B cell (primary cell): ENCODE data around the gene UMOD. TPM values are rescaled to one million over a fixed set of nuclear protein-coding genes. Genes with fewer than 3 reads are reported as not detected.

ENCODE experiments used
- ATAC-seq: fragments of 200-7000 bp; cut with Tn5 transposase; one replicate; pipeline ENCODE4 v1.10.0; 2021; ENCODE audit warnings: low read depth, mild to moderate bottlenecking, moderate number of reproducible peaks, moderate library complexity
- CTCF ChIA-PET: fragments of 350-600 bp; sonication (Branson Sonifier 250); formaldehyde crosslinking; loops from one replicate; lab custom pipeline; 2021; ENCODE audit warnings: antibody characterized with exemption, inconsistent platforms; lab: Charles Lee
- POLR2A ChIA-PET: fragments of 350-600 bp; sonication (Branson Sonifier 250); formaldehyde crosslinking; loops from one replicate; lab custom pipeline; 2021; ENCODE audit warnings: antibody characterized with exemption; lab: Charles Lee
- DNase-seq: peaks from one replicate; pipeline ENCODE4 v3.0.0; 2013
- H2AFZ ChIP-seq: 2 replicates; pipeline ENCODE4 v1.6.1; 2012; ENCODE audit warnings: mild to moderate bottlenecking, low read depth, low read length; ENCODE audit not compliant: insufficient read depth, poor library complexity, severe bottlenecking
- H3K27ac ChIP-seq, 2 donors: 1 replicate in 1 of 2; 2 replicates in 1 of 2; pipeline ENCODE4 v1.5.1; 2012 to 2013; ENCODE audit warnings: low read length in 2 of 2, mild to moderate bottlenecking in 2 of 2, moderate library complexity in 1 of 2
- H3K27me3 ChIP-seq, 4 experiments: fragments of 200-600 bp in 1 of 4; sonication (generic) in 1 of 4; replicated peaks in 1 of 4; 1 replicate in 2 of 4; 2 replicates in 2 of 4; pipeline versions ENCODE4 v1.6.1 to v1.7.0; 2013 to 2016; ENCODE audit warnings: low read length in 3 of 4, mild to moderate bottlenecking in 2 of 4, mixed read lengths in 1 of 4, moderate library complexity in 1 of 4; ENCODE audit not compliant: insufficient read depth in 4 of 4, control insufficient read depth in 3 of 4; ENCODE audit errors: control extremely low read depth in 1 of 4
- H3K36me3 ChIP-seq, 2 experiments: replicated peaks in 1 of 2; 1 replicate in 1 of 2; 2 replicates in 1 of 2; pipeline versions ENCODE4 v1.6.1 to v1.7.1; 2013; ENCODE audit warnings: low read length in 1 of 2; ENCODE audit not compliant: insufficient read depth in 2 of 2, control insufficient read depth in 1 of 2; ENCODE audit errors: control extremely low read depth in 1 of 2, extremely low read depth in 1 of 2
- H3K4me1 ChIP-seq, 2 donors: fragments of 200-600 bp in 1 of 2; sonication (generic) in 1 of 2; 1 replicate in 1 of 2; 2 replicates in 1 of 2; pipeline versions ENCODE4 v1.5.1 to v1.6.1; 2013 to 2017; ENCODE audit warnings: low read length in 2 of 2; ENCODE audit not compliant: control insufficient read depth in 2 of 2, insufficient read depth in 2 of 2
- H3K4me2 ChIP-seq: replicated peaks from 2 replicates; pipeline ENCODE3; 2012; ENCODE audit warnings: mild to moderate bottlenecking, low read depth, low read length; ENCODE audit not compliant: poor library complexity, severe bottlenecking
- H3K4me3 ChIP-seq, 5 experiments: fragments of 200-600 bp in 1 of 5; sonication (generic) in 1 of 5; 1 replicate in 3 of 5; 2 replicates in 2 of 5; pipeline versions ENCODE4 v1.5.1 to v1.7.0; 2011 to 2016; ENCODE audit warnings: low read length in 4 of 5, mild to moderate bottlenecking in 4 of 5, low read depth in 2 of 5, control low read depth in 1 of 5, moderate library complexity in 1 of 5; ENCODE audit not compliant: insufficient read depth in 1 of 5; ENCODE audit errors: control extremely low read depth in 1 of 5, extremely low read depth in 1 of 5
- H3K79me2 ChIP-seq: fragments of 200-600 bp; sonication (generic); one replicate; pipeline ENCODE4 v1.6.0; 2016; ENCODE audit warnings: low read length; ENCODE audit not compliant: control insufficient read depth, insufficient read depth
- H3K9ac ChIP-seq: fragments of 200-600 bp; sonication (generic); 2 replicates; pipeline ENCODE4 v1.6.1; 2017; ENCODE audit warnings: mild to moderate bottlenecking, low read length, moderate library complexity
- H3K9me3 ChIP-seq, 3 donors: one replicate each; pipeline versions ENCODE4 v1.6.1 to v1.7.1; 2013; ENCODE audit warnings: low read length in 2 of 3; ENCODE audit not compliant: control insufficient read depth in 2 of 3, insufficient read depth in 1 of 3; ENCODE audit errors: control extremely low read depth in 1 of 3
- H4K20me1 ChIP-seq: 2 replicates; pipeline ENCODE4 v1.6.0; 2012; ENCODE audit warnings: mild to moderate bottlenecking, low read length; ENCODE audit not compliant: insufficient read depth, control insufficient read depth, poor library complexity, severe bottlenecking
- H3K27ac Mint-ChIP-seq: one replicate; pipeline ENCODE4 v1.8.0; 2021; ENCODE audit warnings: mixed read lengths
- H3K27me3 Mint-ChIP-seq: one replicate; pipeline ENCODE4 v1.8.0; 2021; ENCODE audit warnings: mixed read lengths
- H3K4me1 Mint-ChIP-seq: one replicate; pipeline ENCODE4 v1.8.0; 2021; ENCODE audit warnings: mixed read lengths
- H3K4me3 Mint-ChIP-seq: one replicate; pipeline ENCODE4 v1.8.0; 2021; ENCODE audit warnings: mixed read lengths
- H3K9me3 Mint-ChIP-seq: one replicate; pipeline ENCODE4 v1.8.0; 2022; ENCODE audit warnings: mixed read lengths; ENCODE audit not compliant: insufficient read depth
- CTCF ChIP-seq: fragments of 200-600 bp; IDR thresholded peaks from one replicate; pipeline ENCODE4 v1.8.0; 2022; ENCODE audit warnings: antibody characterized with exemption, mild to moderate bottlenecking
- EZH2 ChIP-seq: IDR thresholded peaks from 2 replicates; pipeline ENCODE4 v1.6.1; 2012; ENCODE audit warnings: borderline replicate concordance, low read depth, mild to moderate bottlenecking, moderate library complexity, low read length; ENCODE audit not compliant: insufficient read depth, poor library complexity, severe bottlenecking
- WGBS: methylation state at CpG from one replicate; pipeline ENCODE4 v1.1.5; 2013; ENCODE audit warnings: missing lambda C conversion rate; ENCODE audit not compliant: insufficient coverage; 5-methylcytosine and 5-hydroxymethylcytosine counted together
- intact Hi-C: fragments of 100-400 bp; cut with micrococcal nuclease; formaldehyde crosslinking; loops from one replicate; pipeline ENCODE4 v1.10.0; 2022
- polyA plus RNA-seq: library from polyadenylated mRNA; depleted of rRNA; stranded (reverse); fragments of >200 nt; gene quantifications from 2 replicates; pipeline ENCODE4 v1.2.3, GENCODE V29; 2012
- total RNA-seq, 2 donors: library from RNA; stranded (reverse); fragments of 120-200 nt in 1 of 2; gene quantifications; 1 replicate in 1 of 2; 2 replicates in 1 of 2; pipeline versions ENCODE4 v1.2.3 to v1.2.4, GENCODE V29; 2013 to 2022

UMOD gene
- total and polyA plus RNA-seq, 2 donors (not counting 1 experiment from before 2014, with no cell fraction given): not detected

DNA sequence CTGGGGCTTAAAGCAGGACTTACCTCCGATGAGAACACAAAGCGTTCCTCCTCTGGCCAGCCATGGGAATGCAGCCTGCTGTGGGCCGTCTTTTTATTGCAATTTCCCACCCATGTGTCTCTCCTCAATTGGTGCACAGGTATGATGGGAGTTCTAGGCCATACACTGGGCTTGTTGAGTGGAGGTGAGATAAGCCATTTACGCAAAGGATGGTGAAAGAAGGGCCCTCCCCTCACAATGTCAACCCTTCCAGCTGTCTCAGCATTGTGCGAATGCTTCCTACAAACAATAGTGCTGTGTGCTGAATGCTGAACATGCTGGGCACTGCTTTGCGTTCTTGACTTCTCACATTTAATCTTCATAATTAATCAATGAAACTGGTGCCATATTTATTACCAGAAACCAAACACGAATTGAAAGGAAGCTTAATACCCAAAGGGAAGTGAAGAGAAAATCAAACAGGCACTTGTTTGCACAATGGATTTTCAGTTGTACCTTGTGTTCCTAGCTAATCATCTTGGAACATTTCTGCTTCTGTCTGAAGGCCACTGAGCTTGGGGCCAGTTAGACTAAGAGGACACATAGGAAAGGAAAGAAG is 25.0 kb downstream of the UMOD start, which contains the start of gene GP2:
Gene GP2, minus strand, starts transcription at position 70 of the 598 bp plus-strand sequence. CDS start 1,082 bp downstream, outside the sequence.
- peaks cover 0 to 2% (median 0%) of the 10 kb centered on the region in 3 donors for H3K9me3 ChIP-seq
- H3K4me1 ChIP-seq: no peaks in the 10 kb centered on the region

More for the DNA sequence above, 25.0 kb downstream of the UMOD start, which contains the start of gene GP2:
- ChIA-PET POLR2A (no interaction called here), CTCF (no interaction called here)
- no peak within 1 kb of the TSS for H3K4me2 ChIP-seq
- H3K79me2 ChIP-seq: no peaks in the 10 kb centered on the region
- DNase-seq (no peak), ATAC-seq (no peak)
- H3K27ac ChIP-seq: no peak within 1 kb of the TSS
- Mint-ChIP-seq H3K4me3 (no peak within 1 kb of the TSS), H3K27ac (no peak within 1 kb of the TSS), H3K9me3 (peaks cover 2% of the 10 kb centered on the region), H3K4me1 (no peaks in the 10 kb centered on the region), H3K27me3 (no peaks in the 10 kb centered on the region)
- no peak within 1 kb of the TSS for H3K4me3 ChIP-seq
- no peak within 1 kb of the TSS for H2AFZ ChIP-seq
- no peaks in the 10 kb centered on the region for H3K36me3 ChIP-seq
- H3K9ac ChIP-seq: no peak within 1 kb of the TSS
- TF ChIP-seq CTCF (no peak), EZH2 (no peak)
- WGBS: 89% methylated on average over 3 of the region's 7 CpGs
- no peaks in the 10 kb centered on the region for H4K20me1 ChIP-seq
- intact Hi-C loops: no loop called here
- no peaks in the 10 kb centered on the region for H3K27me3 ChIP-seq
